Hematopoietic multipotent progenitor cell treated with erythropoietin and hydrocortisone succinate and interleukin-3 and kit ligand, for 6 days (in vitro differentiated cells): ENCODE data around the gene CCBE1.
"Not testable (repeated sequence)": the region's sequence is repeated elsewhere in the genome, so short reads cannot be mapped to it uniquely, and the experiment has no call there.

Source experiments
- DNase-seq: peaks from one replicate; pipeline ENCODE4 v3.0.0-alpha.2; 2015

CCBE1 gene

GRCh38 chr18:59697236-59697932, at the start of gene CCBE1:
Gene CCBE1, minus strand, starts transcription at chr18:59697423.
- peak; percentile 45 for DNase-seq

- no peak for DNase-seq
These were observed 47.1 kb upstream of the CCBE1 start for GRCh38 chr18:59744271-59744721.

GRCh38 chr18:59743566-59743965, 46.3 kb upstream of the CCBE1 start:
- DNase-seq, result no peak

GRCh38 chr18:59742325-59743111, 45.3 kb upstream of the CCBE1 start:
- no peak for DNase-seq

- DNase-seq, result no peak
These were observed 42.9 kb upstream of the CCBE1 start for GRCh38 chr18:59740141-59740540.

GRCh38 chr18:59737776-59738300, 40.6 kb upstream of the CCBE1 start:
- no peak for DNase-seq

- DNase-seq, result not testable (repeated sequence)
These were observed 40.1 kb upstream of the CCBE1 start for GRCh38 chr18:59737335-59737734.

- DNase-seq, result no peak
These were observed 38.8 kb upstream of the CCBE1 start for GRCh38 chr18:59736061-59736460.

GRCh38 chr18:59735269-59735860, 38.1 kb upstream of the CCBE1 start:
- no peak for DNase-seq

- DNase-seq, result no peak
These were observed 36.2 kb upstream of the CCBE1 start for GRCh38 chr18:59733421-59733820.

- no peak for DNase-seq
These were observed 33.7 kb upstream of the CCBE1 start for GRCh38 chr18:59730896-59731295.

- DNase-seq, result no peak
These were observed 32.6 kb upstream of the CCBE1 start for GRCh38 chr18:59729781-59730180.

- DNase-seq, result no peak
These were observed 31.6 kb upstream of the CCBE1 start for GRCh38 chr18:59728816-59729215.

- DNase-seq, result no peak
These were observed 27.9 kb upstream of the CCBE1 start for GRCh38 chr18:59725142-59725541.

GRCh38 chr18:59724103-59724502, 26.9 kb upstream of the CCBE1 start:
- DNase-seq, result no peak

GRCh38 chr18:59721931-59722330, 24.7 kb upstream of the CCBE1 start:
- DNase-seq, result no peak

- no peak for DNase-seq
These were observed 24.0 kb upstream of the CCBE1 start for GRCh38 chr18:59721211-59721610.

- DNase-seq, result no peak
These were observed 22.4 kb upstream of the CCBE1 start for GRCh38 chr18:59719544-59720181.

GRCh38 chr18:59718464-59719157, 21.4 kb upstream of the CCBE1 start:
- DNase-seq, result no peak

- DNase-seq, result no peak
These were observed 20.9 kb upstream of the CCBE1 start for GRCh38 chr18:59718108-59718463.

- no peak for DNase-seq
These were observed 20.1 kb upstream of the CCBE1 start for GRCh38 chr18:59717291-59717690.

- no peak for DNase-seq
These were observed 18.7 kb upstream of the CCBE1 start for GRCh38 chr18:59715966-59716369.

- no peak for DNase-seq
These were observed 18.2 kb upstream of the CCBE1 start for GRCh38 chr18:59715445-59715844.
